Mesenchymal stem cell (in vitro differentiated cells and primary cell): ENCODE data around the gene ZNF350.

Source experiments
- DNase-seq: peaks from one replicate; pipeline ENCODE4 v3.0.0-alpha.2; 2013
- H2AFZ ChIP-seq: one replicate; pipeline ENCODE4 v1.6.1; 2013; ENCODE audit warnings: low read depth, mild to moderate bottlenecking, control low read depth, inconsistent platforms, low read length, moderate library complexity
- H2AK5ac ChIP-seq: 2 replicates; pipeline ENCODE4 v1.6.1; 2013; ENCODE audit warnings: low read length, moderate library complexity, mild to moderate bottlenecking, inconsistent platforms; ENCODE audit not compliant: severe bottlenecking
- H2BK120ac ChIP-seq: one replicate; pipeline ENCODE4 v1.6.1; 2013; ENCODE audit warnings: low read depth, mild to moderate bottlenecking, inconsistent platforms, low read length, moderate library complexity
- H2BK12ac ChIP-seq, 2 experiments: one replicate each; pipeline ENCODE4 v1.6.1; 2013; ENCODE audit warnings: inconsistent platforms in 2 of 2, low read length in 2 of 2, mild to moderate bottlenecking in 2 of 2, moderate library complexity in 2 of 2, control low read depth in 1 of 2
- H2BK15ac ChIP-seq: one replicate; pipeline ENCODE4 v1.6.1; 2013; ENCODE audit warnings: mild to moderate bottlenecking, low read depth, inconsistent platforms; ENCODE audit not compliant: poor library complexity, severe bottlenecking
- H2BK5ac ChIP-seq: 2 replicates; pipeline ENCODE4 v1.6.1; 2013; ENCODE audit warnings: low read depth, mild to moderate bottlenecking, low read length, control low read depth, inconsistent platforms; ENCODE audit not compliant: poor library complexity, severe bottlenecking
- H3K14ac ChIP-seq, 2 experiments: one replicate each; pipeline ENCODE4 v1.6.1; 2013; ENCODE audit warnings: inconsistent platforms in 2 of 2, low read length in 2 of 2, control low read depth in 1 of 2, mild to moderate bottlenecking in 1 of 2, moderate library complexity in 1 of 2
- H3K18ac ChIP-seq, 2 experiments: one replicate each; pipeline ENCODE4 v1.6.1; 2013; ENCODE audit warnings: inconsistent platforms in 2 of 2, low read length in 2 of 2, control low read depth in 1 of 2, low read depth in 1 of 2, mild to moderate bottlenecking in 1 of 2
- H3K23ac ChIP-seq, 2 experiments: one replicate each; pipeline ENCODE4 v1.6.1; 2013; ENCODE audit warnings: inconsistent platforms in 2 of 2, low read length in 2 of 2, mild to moderate bottlenecking in 2 of 2, moderate library complexity in 2 of 2, control low read depth in 1 of 2
- H3K27ac ChIP-seq: 2 replicates; pipeline ENCODE4 v1.5.1; 2013; ENCODE audit warnings: mild to moderate bottlenecking, moderate library complexity, low read length, control low read depth, inconsistent platforms; ENCODE audit not compliant: poor library complexity, severe bottlenecking
- H3K27me3 ChIP-seq, 2 experiments: 2 replicates each; pipeline versions ENCODE4 v1.6.1 to v1.7.0; 2013; ENCODE audit warnings: low read length in 2 of 2, mild to moderate bottlenecking in 2 of 2, moderate library complexity in 2 of 2, control low read depth in 1 of 2, inconsistent platforms in 1 of 2; ENCODE audit not compliant: control insufficient read depth in 1 of 2, insufficient read depth in 1 of 2
- H3K36me3 ChIP-seq, 2 experiments: 2 replicates each; pipeline versions ENCODE4 v1.6.1 to v1.7.0; 2013; ENCODE audit warnings: low read length in 2 of 2, control low read depth in 1 of 2, inconsistent platforms in 1 of 2, low read depth in 1 of 2, mild to moderate bottlenecking in 1 of 2; ENCODE audit not compliant: insufficient read depth in 2 of 2, control insufficient read depth in 1 of 2
- H3K4ac ChIP-seq, 2 experiments: one replicate each; pipeline ENCODE4 v1.6.1; 2013; ENCODE audit warnings: inconsistent platforms in 2 of 2, low read length in 2 of 2, mild to moderate bottlenecking in 2 of 2, moderate library complexity in 2 of 2, control low read depth in 1 of 2, low read depth in 1 of 2
- H3K4me1 ChIP-seq: 2 replicates; pipeline ENCODE4 v1.6.1; 2013; ENCODE audit warnings: low read depth, low read length, control low read depth; ENCODE audit not compliant: control insufficient read depth, insufficient read depth
- H3K4me2 ChIP-seq: 2 replicates; pipeline ENCODE4 v1.6.1; 2013; ENCODE audit warnings: low read length, mild to moderate bottlenecking, inconsistent platforms; ENCODE audit not compliant: poor library complexity, severe bottlenecking
- H3K4me3 ChIP-seq, 2 experiments: 2 replicates each; pipeline versions ENCODE4 v1.5.1 to v1.7.0; 2013; ENCODE audit warnings: low read length in 2 of 2, mild to moderate bottlenecking in 2 of 2, control low read depth in 1 of 2, low read depth in 1 of 2; ENCODE audit not compliant: insufficient read depth in 1 of 2
- H3K79me1 ChIP-seq: replicated peaks from 2 replicates; pipeline ENCODE4 v1.6.1; 2013; ENCODE audit warnings: mild to moderate bottlenecking, control low read depth, low read length, inconsistent platforms; ENCODE audit not compliant: poor library complexity, severe bottlenecking
- H3K9ac ChIP-seq: 2 replicates; pipeline ENCODE4 v1.7.0; 2013; ENCODE audit warnings: mild to moderate bottlenecking, low read length, moderate library complexity
- H3K9me3 ChIP-seq: 2 replicates; pipeline ENCODE4 v1.7.0; 2013; ENCODE audit warnings: mild to moderate bottlenecking, low read length; ENCODE audit not compliant: control insufficient read depth
- H4K8ac ChIP-seq: one replicate; pipeline ENCODE4 v1.6.1; 2013; ENCODE audit warnings: inconsistent platforms, mild to moderate bottlenecking, low read length, moderate library complexity
- H4K91ac ChIP-seq: one replicate; pipeline ENCODE4 v1.6.1; 2013; ENCODE audit warnings: mild to moderate bottlenecking, low read length, inconsistent platforms
- WGBS: methylation state at CpG from one replicate; pipeline ENCODE4 v1.1.7; 2013; ENCODE audit warnings: mixed read lengths; 5-methylcytosine and 5-hydroxymethylcytosine counted together

The ZNF350 gene

GRCh38 chr19:51946602-51947001, 40.0 kb downstream of the ZNF350 start:
- Histone ChIP-seq H2AK5ac (no peak overlapping the region), H3K23ac (no peak overlapping the region), H2BK12ac (no peak overlapping the region), H3K18ac (no peak overlapping the region), H2BK5ac (no peak overlapping the region), H2AFZ (no peak overlapping the region), H3K4me3 (peak overlapping the region in 1 of 2 experiments; percentile 23), H3K79me1 (no peaks in the 10 kb centered on the region), H2BK15ac (no peak overlapping the region), H4K91ac (no peak overlapping the region), H3K4ac (no peak overlapping the region), H3K4me1 (no peaks in the 10 kb centered on the region), H3K36me3 (peaks cover 25 to 40% of the 10 kb centered on the region in 2 experiments), H2BK120ac (no peak overlapping the region), H3K9me3 (peaks cover 98% of the 10 kb centered on the region), H3K14ac (no peak overlapping the region), H4K8ac (no peak overlapping the region), H3K4me2 (no peak overlapping the region), H3K9ac (no peak overlapping the region), H3K27me3 (no peaks in the 10 kb centered on the region), H3K27ac (no peak overlapping the region)
- WGBS: no CpG with 5 or more reads among the region's 1 CpG
- DNase-seq: no peak

GRCh38 chr19:51944798-51945552, 41.7 kb downstream of the ZNF350 start:
- H2BK15ac ChIP-seq: no peak overlapping the region
- no peaks in the 10 kb centered on the region for H3K27me3 ChIP-seq
- no peak overlapping the region for H2AK5ac ChIP-seq
- H3K36me3 ChIP-seq: peaks cover 36 to 56% of the 10 kb centered on the region in 2 experiments
- H2BK5ac ChIP-seq: no peak overlapping the region
- WGBS: 100% methylated on average over 5 of the region's 7 CpGs
- H2BK120ac ChIP-seq: no peak overlapping the region
- H4K91ac ChIP-seq: no peak overlapping the region
- no peak overlapping the region for H3K14ac ChIP-seq
- H3K9ac ChIP-seq: no peak overlapping the region
- no peak overlapping the region for H2AFZ ChIP-seq
- H3K27ac ChIP-seq: no peak overlapping the region
- no peak overlapping the region for H3K4ac ChIP-seq
- DNase-seq: no peak
- H4K8ac ChIP-seq: no peak overlapping the region
- no peak overlapping the region for H3K23ac ChIP-seq
- no peak overlapping the region for H2BK12ac ChIP-seq
- H3K79me1 ChIP-seq: no peaks in the 10 kb centered on the region
- H3K9me3 ChIP-seq: peaks cover 98% of the 10 kb centered on the region
- H3K18ac ChIP-seq: no peak overlapping the region
- H3K4me1 ChIP-seq: no peaks in the 10 kb centered on the region
- H3K4me2 ChIP-seq: no peak overlapping the region
- peak overlapping the region in 1 of 2 experiments; percentile 50 for H3K4me3 ChIP-seq

GRCh38 chr19:51938936-51939335, 47.7 kb downstream of the ZNF350 start:
- H3K36me3 ChIP-seq: peaks cover 55 to 93% of the 10 kb centered on the region in 2 experiments
- peaks cover 19% of the 10 kb centered on the region for H3K79me1 ChIP-seq
- H3K14ac ChIP-seq: no peak overlapping the region
- H3K23ac ChIP-seq: no peak overlapping the region
- DNase-seq: no peak
- H2AFZ ChIP-seq: no peak overlapping the region
- no peak overlapping the region for H2BK15ac ChIP-seq
- no peak overlapping the region for H3K4me3 ChIP-seq
- no peak overlapping the region for H4K8ac ChIP-seq
- no peak overlapping the region for H3K18ac ChIP-seq
- H3K9me3 ChIP-seq: peaks cover 90% of the 10 kb centered on the region
- H3K27me3 ChIP-seq: no peaks in the 10 kb centered on the region
- no peak overlapping the region for H2BK5ac ChIP-seq
- H2BK12ac ChIP-seq: no peak overlapping the region
- no peak overlapping the region for H3K9ac ChIP-seq
- no peak overlapping the region for H3K27ac ChIP-seq
- no peak overlapping the region for H3K4ac ChIP-seq
- no peak overlapping the region for H2AK5ac ChIP-seq
- no peaks in the 10 kb centered on the region for H3K4me1 ChIP-seq
- WGBS: 100% methylated on average over 1 of the region's 2 CpGs
- H4K91ac ChIP-seq: no peak overlapping the region
- no peak overlapping the region for H3K4me2 ChIP-seq
- H2BK120ac ChIP-seq: no peak overlapping the region

- Histone ChIP-seq H3K36me3 (peaks cover 44 to 69% of the 10 kb centered on the region in 2 experiments), H3K4ac (no peak overlapping the region), H3K27ac (no peak overlapping the region), H2AFZ (no peak overlapping the region), H3K79me1 (peaks cover 35% of the 10 kb centered on the region), H2BK120ac (no peak overlapping the region), H3K23ac (no peak overlapping the region), H3K4me3 (no peak overlapping the region), H2BK12ac (no peak overlapping the region), H3K4me2 (no peak overlapping the region), H4K91ac (no peak overlapping the region), H2AK5ac (no peak overlapping the region), H3K27me3 (no peaks in the 10 kb centered on the region), H3K9me3 (peaks cover 59% of the 10 kb centered on the region), H3K4me1 (peaks cover 4% of the 10 kb centered on the region), H2BK5ac (no peak overlapping the region), H2BK15ac (no peak overlapping the region), H3K9ac (no peak overlapping the region), H4K8ac (no peak overlapping the region), H3K14ac (no peak overlapping the region), H3K18ac (no peak overlapping the region)
- DNase-seq: no peak
- WGBS: 89% methylated on average over 8 of the region's 8 CpGs
Observed at GRCh38 chr19:51931921-51932320, 54.7 kb downstream of the ZNF350 start.
